ENCODE results near the gene USP4.
A peak's percentile ranks its signal among the peaks of the same experiment; 100 is the strongest.
"Not testable (repeated sequence)": the region's sequence is repeated elsewhere in the genome, so short reads cannot be mapped to it uniquely, and the experiment has no call there.

Gene USP4

GRCh38 chr3:49358884-49359225 lies 19.0 kb upstream of the USP4 start:
- H3K27ac Mint-ChIP-seq: peak overlapping the region; percentile 95
- peak overlapping the region; percentile 97 for H3K4me3 Mint-ChIP-seq
- no peaks in the 10 kb centered on the region for H3K27me3 Mint-ChIP-seq
- peaks cover 44% of the 10 kb centered on the region for H3K4me1 Mint-ChIP-seq (ENCODE audit: low read depth)
- H3K36me3 Mint-ChIP-seq (ENCODE audit: low read depth): peaks cover 66% of the 10 kb centered on the region
- H3K9me3 Mint-ChIP-seq: no peaks in the 10 kb centered on the region

- H3K36me3 Mint-ChIP-seq (ENCODE audit: low read depth): peaks cover 63% of the 10 kb centered on the region
Measured at GRCh38 chr3:49358217-49358883, 18.5 kb upstream of the USP4 start, which contains the start of gene GPX1. TSS of gene GPX1 (minus strand) at chr3:49358353. CDS start at chr3:49358278, 75 bp downstream.

GRCh38 chr3:49357443-49358216 lies 17.8 kb upstream of the USP4 start:
- Mint-ChIP-seq H3K4me1 (ENCODE audit: low read depth) (peaks cover 42% of the 10 kb centered on the region), H3K27ac (peak overlapping the region; percentile 98), H3K36me3 (ENCODE audit: low read depth) (peaks cover 60% of the 10 kb centered on the region), H3K4me3 (peak overlapping the region; percentile 97)
- H3K9me3 Mint-ChIP-seq, H3K27me3 Mint-ChIP-seq: not testable (repeated sequence)

More at GRCh38 chr3:49358217-49358883, 18.5 kb upstream of the USP4 start, which contains the start of gene GPX1:
- peak within 1 kb of the TSS; percentile 97 for H3K4me3 Mint-ChIP-seq
- H3K27ac Mint-ChIP-seq: peak within 1 kb of the TSS; percentile 98
- H3K27me3 Mint-ChIP-seq: no peaks in the 10 kb centered on the region
- H3K9me3 Mint-ChIP-seq: no peaks in the 10 kb centered on the region
- peaks cover 39% of the 10 kb centered on the region for H3K4me1 Mint-ChIP-seq (ENCODE audit: low read depth)

- Mint-ChIP-seq H3K4me3 (peak overlapping the region; percentile 97), H3K27ac (peak overlapping the region; percentile 98), H3K4me1 (ENCODE audit: low read depth) (peaks cover 45% of the 10 kb centered on the region), H3K36me3 (ENCODE audit: low read depth) (peaks cover 54% of the 10 kb centered on the region)
- not testable (repeated sequence) for H3K27me3 Mint-ChIP-seq, H3K9me3 Mint-ChIP-seq
Measured at GRCh38 chr3:49357095-49357442, 17.2 kb upstream of the USP4 start.

- peak overlapping the region; percentile 36 for H3K27ac Mint-ChIP-seq
- H3K27me3 Mint-ChIP-seq: no peaks in the 10 kb centered on the region
- H3K4me3 Mint-ChIP-seq: no peak overlapping the region
Measured at GRCh38 chr3:49352890-49353421, 13.1 kb upstream of the USP4 start.

GRCh38 chr3:49352281-49352680 lies 12.4 kb upstream of the USP4 start:
- H3K9me3 Mint-ChIP-seq: no peaks in the 10 kb centered on the region
- no peaks in the 10 kb centered on the region for H3K27me3 Mint-ChIP-seq
- H3K36me3 Mint-ChIP-seq (ENCODE audit: low read depth): peaks cover 17% of the 10 kb centered on the region
- peaks cover 33% of the 10 kb centered on the region for H3K4me1 Mint-ChIP-seq (ENCODE audit: low read depth)
- peak overlapping the region; percentile 12 for H3K27ac Mint-ChIP-seq
- H3K4me3 Mint-ChIP-seq: no peak overlapping the region

More at GRCh38 chr3:49352890-49353421, 13.1 kb upstream of the USP4 start:
- peaks cover 22% of the 10 kb centered on the region for H3K36me3 Mint-ChIP-seq (ENCODE audit: low read depth)
- H3K9me3 Mint-ChIP-seq: no peaks in the 10 kb centered on the region
- H3K4me1 Mint-ChIP-seq (ENCODE audit: low read depth): peaks cover 37% of the 10 kb centered on the region

- Mint-ChIP-seq H3K27me3 (no peaks in the 10 kb centered on the region), H3K36me3 (ENCODE audit: low read depth) (peaks cover 14% of the 10 kb centered on the region), H3K9me3 (no peaks in the 10 kb centered on the region), H3K27ac (peak overlapping the region; percentile 2), H3K4me1 (ENCODE audit: low read depth) (peaks cover 35% of the 10 kb centered on the region), H3K4me3 (peak overlapping the region; percentile 0)
Measured at GRCh38 chr3:49351521-49352011, 11.7 kb upstream of the USP4 start.

GRCh38 chr3:49349348-49350114 lies 9.7 kb upstream of the USP4 start:
- H3K4me3 Mint-ChIP-seq: no peak overlapping the region
- H3K9me3 Mint-ChIP-seq: no peaks in the 10 kb centered on the region
- peaks cover 5% of the 10 kb centered on the region for H3K36me3 Mint-ChIP-seq (ENCODE audit: low read depth)
- H3K4me1 Mint-ChIP-seq (ENCODE audit: low read depth): peaks cover 33% of the 10 kb centered on the region
- H3K27me3 Mint-ChIP-seq: no peaks in the 10 kb centered on the region
- H3K27ac Mint-ChIP-seq: peak overlapping the region; percentile 19

GRCh38 chr3:49348361-49348760 lies 8.5 kb upstream of the USP4 start:
- H3K9me3 Mint-ChIP-seq; H3K27ac Mint-ChIP-seq; H3K36me3 Mint-ChIP-seq (ENCODE audit: low read depth); H3K4me3 Mint-ChIP-seq; H3K27me3 Mint-ChIP-seq: not testable (repeated sequence)
- H3K4me1 Mint-ChIP-seq (ENCODE audit: low read depth): peaks cover 36% of the 10 kb centered on the region

- no peaks in the 10 kb centered on the region for H3K9me3 Mint-ChIP-seq
- no peak overlapping the region for H3K27ac Mint-ChIP-seq
- H3K4me1 Mint-ChIP-seq (ENCODE audit: low read depth): peaks cover 36% of the 10 kb centered on the region
- H3K4me3 Mint-ChIP-seq: no peak overlapping the region
- no peaks in the 10 kb centered on the region for H3K36me3 Mint-ChIP-seq (ENCODE audit: low read depth)
- no peaks in the 10 kb centered on the region for H3K27me3 Mint-ChIP-seq
Measured at GRCh38 chr3:49346797-49347251, 7.0 kb upstream of the USP4 start.

GRCh38 chr3:49343163-49343562 lies 3.3 kb upstream of the USP4 start:
- Mint-ChIP-seq H3K4me1 (ENCODE audit: low read depth) (peaks cover 56% of the 10 kb centered on the region), H3K4me3 (no peak overlapping the region), H3K27me3 (no peaks in the 10 kb centered on the region), H3K36me3 (ENCODE audit: low read depth) (peaks cover 5% of the 10 kb centered on the region), H3K9me3 (no peaks in the 10 kb centered on the region), H3K27ac (peak overlapping the region; percentile 40)

- Mint-ChIP-seq H3K27me3 (no peaks in the 10 kb centered on the region), H3K4me1 (ENCODE audit: low read depth) (peaks cover 60% of the 10 kb centered on the region), H3K36me3 (ENCODE audit: low read depth) (peaks cover 9% of the 10 kb centered on the region), H3K27ac (peak overlapping the region; percentile 89), H3K4me3 (peak overlapping the region; percentile 39), H3K9me3 (no peaks in the 10 kb centered on the region)
Measured at GRCh38 chr3:49341996-49342395, 2.1 kb upstream of the USP4 start.

GRCh38 chr3:49339581-49339940 lies 292 bp downstream of the USP4 start:
- Mint-ChIP-seq H3K4me3 (peak overlapping the region; percentile 97), H3K4me1 (ENCODE audit: low read depth) (peaks cover 50% of the 10 kb centered on the region), H3K27me3 (no peaks in the 10 kb centered on the region), H3K9me3 (no peaks in the 10 kb centered on the region), H3K36me3 (ENCODE audit: low read depth) (peaks cover 20% of the 10 kb centered on the region), H3K27ac (peak overlapping the region; percentile 97)

- Mint-ChIP-seq H3K4me3 (no peak overlapping the region), H3K9me3 (no peaks in the 10 kb centered on the region), H3K27ac (no peak overlapping the region), H3K4me1 (ENCODE audit: low read depth) (peaks cover 29% of the 10 kb centered on the region), H3K27me3 (no peaks in the 10 kb centered on the region), H3K36me3 (ENCODE audit: low read depth) (peaks cover 61% of the 10 kb centered on the region)
Measured at GRCh38 chr3:49333916-49334633, 5.8 kb downstream of the USP4 start.
